Neural cell (in vitro differentiated cells): Measurements from ENCODE around the gene ZNHIT3. TPM values are rescaled to one million over a fixed set of nuclear protein-coding genes. Genes with fewer than 3 reads are reported as not detected.

Source experiments
- H2AFZ ChIP-seq: fragments of 200-600, 300-800 bp; sonication (generic), shearing (Covaris generic); 2 replicates; pipeline ENCODE4 v1.6.0; 2014; ENCODE audit warnings: low read depth, mild to moderate bottlenecking, antibody characterized with exemption, low read length, moderate library complexity
- H3F3A ChIP-seq: fragments of 200-600 bp; shearing (Covaris generic); 2 replicates; pipeline ENCODE4 v1.6.1; 2016; ENCODE audit warnings: mild to moderate bottlenecking, moderate library complexity, mixed read lengths, antibody characterized with exemption, low read length; ENCODE audit not compliant: insufficient read depth, poor library complexity, severe bottlenecking
- H3K27ac ChIP-seq: fragments of 200-600, 300-800 bp; sonication (generic), shearing (Covaris generic); 2 replicates; pipeline ENCODE4 v1.5.1; 2014; ENCODE audit warnings: mild to moderate bottlenecking, low read length, moderate library complexity
- H3K27me3 ChIP-seq: fragments of 300-800, 200-600 bp; sonication (generic), shearing (Covaris generic); 2 replicates; pipeline ENCODE4 v1.6.0; 2014; ENCODE audit warnings: mild to moderate bottlenecking, low read depth, low read length, moderate library complexity; ENCODE audit not compliant: insufficient read depth
- H3K36me3 ChIP-seq: fragments of 300-800, 200-600 bp; sonication (generic), shearing (Covaris generic); 2 replicates; pipeline ENCODE4 v1.5.1; 2014; ENCODE audit warnings: mild to moderate bottlenecking, antibody characterized with exemption, low read length, moderate library complexity; ENCODE audit not compliant: insufficient read depth
- H3K4me2 ChIP-seq: fragments of 300-800, 200-600 bp; sonication (generic), shearing (Covaris generic); 2 replicates; pipeline ENCODE4 v1.6.0; 2014; ENCODE audit warnings: mild to moderate bottlenecking, low read length
- H3K4me3 ChIP-seq: fragments of 300-800, 200-600 bp; sonication (generic), shearing (Covaris generic); 2 replicates; pipeline ENCODE4 v1.5.1; 2014; ENCODE audit warnings: mild to moderate bottlenecking, low read length, moderate library complexity
- H3K79me2 ChIP-seq: fragments of 200-600 bp; shearing (Covaris generic); replicated peaks from 2 replicates; pipeline ENCODE4 v1.6.0; 2014; ENCODE audit warnings: mild to moderate bottlenecking, low read length, moderate library complexity; ENCODE audit not compliant: insufficient read depth
- H3K9ac ChIP-seq: fragments of 300-800, 200-600 bp; sonication (generic), shearing (Covaris generic); 2 replicates; pipeline ENCODE4 v1.6.1; 2016; ENCODE audit warnings: mild to moderate bottlenecking, low read length, mixed read lengths
- H3K9me2 ChIP-seq: fragments of 200-600 bp; shearing (Covaris generic); 2 replicates; pipeline ENCODE4 v1.6.1; 2016; ENCODE audit warnings: mild to moderate bottlenecking, low read length, mixed read lengths; ENCODE audit not compliant: insufficient read depth
- H3K9me3 ChIP-seq: fragments of 200-600, 300-800 bp; sonication (generic), shearing (Covaris generic); 2 replicates; pipeline ENCODE4 v1.6.1; 2016; ENCODE audit warnings: mild to moderate bottlenecking, mixed run types, low read length, moderate library complexity, mixed read lengths
- H4K20me1 ChIP-seq: fragments of 200-600 bp; shearing (Covaris generic); 2 replicates; pipeline ENCODE4 v1.6.1; 2016; ENCODE audit warnings: mild to moderate bottlenecking, mixed run types; ENCODE audit not compliant: insufficient read depth
- EP300 ChIP-seq: fragments of 450-650 bp; conservative IDR thresholded peaks from 2 replicates; pipeline ENCODE4 v1.6.1; 2014; ENCODE audit warnings: antibody characterized with exemption, mild to moderate bottlenecking, moderate library complexity; ENCODE audit not compliant: poor library complexity, severe bottlenecking
- EZH2 ChIP-seq: fragments of 200-600, 300-800 bp; shearing (Covaris generic), sonication (generic); IDR thresholded peaks from 2 replicates; pipeline ENCODE4 v1.6.1; 2014; ENCODE audit warnings: antibody characterized with exemption, low read length, borderline replicate concordance, mild to moderate bottlenecking; ENCODE audit not compliant: insufficient read depth, poor library complexity, severe bottlenecking
- MXI1 ChIP-seq: fragments of 450-650 bp; conservative IDR thresholded peaks from 2 replicates; pipeline ENCODE4 v1.6.1; 2014; ENCODE audit warnings: antibody characterized with exemption, mild to moderate bottlenecking; ENCODE audit not compliant: poor library complexity, severe bottlenecking
- POLR2AphosphoS5 ChIP-seq: IDR thresholded peaks from 2 replicates; pipeline ENCODE4 v1.6.1; 2012
- RAD21 ChIP-seq: fragments of 450-650 bp; conservative IDR thresholded peaks from 2 replicates; pipeline ENCODE4 v1.6.1; 2014; ENCODE audit warnings: antibody characterized with exemption, mild to moderate bottlenecking, moderate library complexity
- SMC3 ChIP-seq: fragments of 450-650 bp; conservative IDR thresholded peaks from 2 replicates; pipeline ENCODE4 v1.6.1; 2014; ENCODE audit warnings: antibody characterized with exemption, mild to moderate bottlenecking, moderate library complexity; ENCODE audit not compliant: poor library complexity
- TAF1 ChIP-seq: IDR thresholded peaks from 2 replicates; pipeline ENCODE4 v1.6.1; 2012; ENCODE audit warnings: low read depth
- polyA plus RNA-seq: library from polyadenylated mRNA; depleted of rRNA; stranded (reverse); fragments of >200 nt; gene quantifications from 2 replicates; pipeline ENCODE4 v1.2.3, GENCODE V29; 2014
- TF ChIP-seq, protein P1 (sequence below): fragments of 450-650 bp; IDR thresholded peaks from 2 replicates; pipeline ENCODE4 v1.5.1; 2014; ENCODE audit warnings: antibody characterized with exemption, mild to moderate bottlenecking, moderate library complexity; ENCODE audit not compliant: poor library complexity, severe bottlenecking
- TF ChIP-seq, protein P2 (sequence below): IDR thresholded peaks from 2 replicates; pipeline ENCODE4 v1.6.1; 2012; ENCODE audit warnings: borderline replicate concordance

ZNHIT3 gene
- polyA plus RNA-seq, 1 donor from 2014 or later = 226 TPM

DNA sequence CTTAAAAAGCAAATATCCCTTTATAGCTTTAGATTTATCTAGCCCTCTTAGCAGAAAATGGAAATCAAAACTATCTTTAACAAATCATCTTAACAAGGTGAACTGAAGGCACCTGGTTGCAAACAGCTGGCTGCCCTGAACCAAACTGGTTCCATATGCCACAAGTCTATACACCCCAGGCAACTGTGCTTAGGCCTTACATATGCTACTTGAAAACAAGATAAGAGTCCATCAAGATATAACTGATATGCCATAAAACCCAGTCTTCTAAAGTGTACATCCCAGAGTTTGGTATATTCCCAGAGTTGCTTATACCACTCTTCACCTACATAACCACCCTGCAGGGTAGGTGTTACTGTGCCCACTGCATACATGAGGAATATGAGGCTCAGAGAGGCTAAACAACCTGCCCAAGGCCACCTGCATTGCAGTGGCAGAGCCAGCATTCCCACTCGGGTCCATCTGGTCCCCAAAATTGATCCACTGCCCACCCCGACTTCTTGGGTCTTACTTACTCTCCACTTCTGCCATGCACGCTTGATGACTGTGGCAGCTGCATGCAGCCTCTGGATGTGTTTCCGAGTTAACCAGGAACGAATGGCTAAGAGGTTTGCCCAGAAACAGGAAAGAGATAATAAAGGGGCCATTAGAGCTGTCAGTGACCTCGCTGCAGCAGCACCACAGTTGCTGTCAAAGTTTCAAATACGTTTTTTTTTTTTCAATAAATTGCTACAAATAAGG, 12.2 kb downstream of the ZNHIT3 start:
- H2AFZ ChIP-seq = no peak overlapping the region
- no peaks in the 10 kb centered on the region for H4K20me1 ChIP-seq
- H3K4me3 ChIP-seq = no peak overlapping the region
- H3K9me2 ChIP-seq = no peaks in the 10 kb centered on the region
- TF ChIP-seq POLR2AphosphoS5 (no peak), EP300 (no peak), RAD21 (no peak), SMC3 (no peak), EZH2 (no peak), MXI1 (no peak), TAF1 (no peak)
- TF ChIP-seq, protein P1, sequence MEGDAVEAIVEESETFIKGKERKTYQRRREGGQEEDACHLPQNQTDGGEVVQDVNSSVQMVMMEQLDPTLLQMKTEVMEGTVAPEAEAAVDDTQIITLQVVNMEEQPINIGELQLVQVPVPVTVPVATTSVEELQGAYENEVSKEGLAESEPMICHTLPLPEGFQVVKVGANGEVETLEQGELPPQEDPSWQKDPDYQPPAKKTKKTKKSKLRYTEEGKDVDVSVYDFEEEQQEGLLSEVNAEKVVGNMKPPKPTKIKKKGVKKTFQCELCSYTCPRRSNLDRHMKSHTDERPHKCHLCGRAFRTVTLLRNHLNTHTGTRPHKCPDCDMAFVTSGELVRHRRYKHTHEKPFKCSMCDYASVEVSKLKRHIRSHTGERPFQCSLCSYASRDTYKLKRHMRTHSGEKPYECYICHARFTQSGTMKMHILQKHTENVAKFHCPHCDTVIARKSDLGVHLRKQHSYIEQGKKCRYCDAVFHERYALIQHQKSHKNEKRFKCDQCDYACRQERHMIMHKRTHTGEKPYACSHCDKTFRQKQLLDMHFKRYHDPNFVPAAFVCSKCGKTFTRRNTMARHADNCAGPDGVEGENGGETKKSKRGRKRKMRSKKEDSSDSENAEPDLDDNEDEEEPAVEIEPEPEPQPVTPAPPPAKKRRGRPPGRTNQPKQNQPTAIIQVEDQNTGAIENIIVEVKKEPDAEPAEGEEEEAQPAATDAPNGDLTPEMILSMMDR = no peak
- TF ChIP-seq, protein P2, sequence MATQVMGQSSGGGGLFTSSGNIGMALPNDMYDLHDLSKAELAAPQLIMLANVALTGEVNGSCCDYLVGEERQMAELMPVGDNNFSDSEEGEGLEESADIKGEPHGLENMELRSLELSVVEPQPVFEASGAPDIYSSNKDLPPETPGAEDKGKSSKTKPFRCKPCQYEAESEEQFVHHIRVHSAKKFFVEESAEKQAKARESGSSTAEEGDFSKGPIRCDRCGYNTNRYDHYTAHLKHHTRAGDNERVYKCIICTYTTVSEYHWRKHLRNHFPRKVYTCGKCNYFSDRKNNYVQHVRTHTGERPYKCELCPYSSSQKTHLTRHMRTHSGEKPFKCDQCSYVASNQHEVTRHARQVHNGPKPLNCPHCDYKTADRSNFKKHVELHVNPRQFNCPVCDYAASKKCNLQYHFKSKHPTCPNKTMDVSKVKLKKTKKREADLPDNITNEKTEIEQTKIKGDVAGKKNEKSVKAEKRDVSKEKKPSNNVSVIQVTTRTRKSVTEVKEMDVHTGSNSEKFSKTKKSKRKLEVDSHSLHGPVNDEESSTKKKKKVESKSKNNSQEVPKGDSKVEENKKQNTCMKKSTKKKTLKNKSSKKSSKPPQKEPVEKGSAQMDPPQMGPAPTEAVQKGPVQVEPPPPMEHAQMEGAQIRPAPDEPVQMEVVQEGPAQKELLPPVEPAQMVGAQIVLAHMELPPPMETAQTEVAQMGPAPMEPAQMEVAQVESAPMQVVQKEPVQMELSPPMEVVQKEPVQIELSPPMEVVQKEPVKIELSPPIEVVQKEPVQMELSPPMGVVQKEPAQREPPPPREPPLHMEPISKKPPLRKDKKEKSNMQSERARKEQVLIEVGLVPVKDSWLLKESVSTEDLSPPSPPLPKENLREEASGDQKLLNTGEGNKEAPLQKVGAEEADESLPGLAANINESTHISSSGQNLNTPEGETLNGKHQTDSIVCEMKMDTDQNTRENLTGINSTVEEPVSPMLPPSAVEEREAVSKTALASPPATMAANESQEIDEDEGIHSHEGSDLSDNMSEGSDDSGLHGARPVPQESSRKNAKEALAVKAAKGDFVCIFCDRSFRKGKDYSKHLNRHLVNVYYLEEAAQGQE = no peak
- no peak overlapping the region for H3K9ac ChIP-seq
- H3F3A ChIP-seq = no peaks in the 10 kb centered on the region
- no peak overlapping the region for H3K4me2 ChIP-seq
- no peaks in the 10 kb centered on the region for H3K79me2 ChIP-seq
- H3K27me3 ChIP-seq = no peaks in the 10 kb centered on the region
- no peak overlapping the region for H3K27ac ChIP-seq
- peaks cover 7% of the 10 kb centered on the region for H3K36me3 ChIP-seq
- no peaks in the 10 kb centered on the region for H3K9me3 ChIP-seq

DNA sequence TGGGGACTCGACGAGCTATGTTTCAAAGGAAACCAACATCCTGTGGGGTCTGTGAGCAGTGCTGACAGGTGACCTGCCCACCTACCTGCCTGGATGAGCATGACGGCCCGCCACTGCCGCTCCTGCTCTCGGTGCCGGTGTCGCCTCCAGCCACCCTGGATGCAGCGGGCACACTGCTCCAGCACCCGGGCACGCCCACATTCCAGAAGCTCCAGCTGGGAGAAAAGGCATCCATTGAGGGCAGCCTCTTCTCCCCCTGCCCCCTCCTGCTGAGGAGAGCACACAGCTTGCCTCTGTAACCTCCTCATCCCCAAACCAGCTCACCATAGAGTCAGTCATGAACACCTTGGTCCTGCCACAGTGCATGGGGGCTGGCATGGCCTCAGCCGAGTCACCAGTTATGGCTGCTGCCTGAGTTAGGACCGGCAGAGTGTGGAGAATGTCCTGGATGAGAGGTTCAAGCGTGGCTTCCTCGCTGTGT, 14.3 kb downstream of the ZNHIT3 start:
- Histone ChIP-seq H3K27ac (no peak overlapping the region), H3K9me3 (no peaks in the 10 kb centered on the region)

More for the DNA sequence above, 14.3 kb downstream of the ZNHIT3 start:
- no peaks in the 10 kb centered on the region for H3K9me2 ChIP-seq
- H3K4me3 ChIP-seq = no peak overlapping the region
- H3F3A ChIP-seq = no peaks in the 10 kb centered on the region
- no peak overlapping the region for H3K4me2 ChIP-seq
- H3K79me2 ChIP-seq = no peaks in the 10 kb centered on the region
- no peaks in the 10 kb centered on the region for H3K27me3 ChIP-seq
- peaks cover 7% of the 10 kb centered on the region for H3K36me3 ChIP-seq
- TF ChIP-seq RAD21 = no peak
- TF ChIP-seq, protein P1 = no peak
- TF ChIP-seq EZH2 = no peak
- no peak for TF ChIP-seq EP300
- no peak for TF ChIP-seq SMC3
- no peak for TF ChIP-seq MXI1
- TF ChIP-seq, protein P2 = no peak
- TF ChIP-seq TAF1 = no peak
- no peak for TF ChIP-seq POLR2AphosphoS5
- H4K20me1 ChIP-seq = no peaks in the 10 kb centered on the region
- H2AFZ ChIP-seq = no peak overlapping the region
- H3K9ac ChIP-seq = no peak overlapping the region
